A549 (cell line): ENCODE measurements around the gene AURKB. TPM values are rescaled to one million over a fixed set of nuclear protein-coding genes. Genes with fewer than 3 reads are reported as not detected.
A peak's percentile ranks its signal among the peaks of the same experiment; 100 is the strongest.

Experiments
- ATAC-seq, 2 experiments: fragments of 200-7000 bp in 1 of 2; fragments of >200 bp in 1 of 2; cut with Nextera tagmentation in 1 of 2; cut with Tn5 transposase in 1 of 2; 3 replicates each; pipeline versions ENCODE4 v1.8.0 to v1.9.1; 2018 to 2020; ENCODE audit warnings: mild to moderate bottlenecking in 1 of 2, moderate library complexity in 1 of 2
- CTCF ChIA-PET: fragments of 300-600 bp; sonication (Branson Sonifier 250); formaldehyde crosslinking; extraction: SDS; loops from one replicate; lab custom pipeline; 2021; ENCODE audit warnings: antibody characterized with exemption, inconsistent platforms; lab: Yijun Ruan, JAX
- POLR2A ChIA-PET: fragments of 350-600 bp; formaldehyde crosslinking; extraction: SDS; loops from one replicate; lab custom pipeline; 2021; ENCODE audit warnings: antibody characterized with exemption, inconsistent platforms; lab: Yijun Ruan, JAX
- DNase-seq, 2 experiments: peaks; one replicate each; pipeline versions ENCODE4 v3.0.0 to v3.0.0-alpha.2; 2011 to 2016; ENCODE audit warnings: low read depth in 1 of 2, low spot score in 1 of 2
- FAIRE-seq: peaks from 2 replicates; lab custom pipeline; 2011; peaks lifted over from hg19 to GRCh38; lab: Jason Lieb, UNC
- H3K27ac ChIP-seq, 2 experiments: fragments of >200 bp; sonication (Bioruptor Twin); formaldehyde crosslinking; 3 replicates each; pipeline ENCODE4 v1.5.1; 2016 to 2017
- H3K4me1 ChIP-seq: fragments of >200 bp; sonication (Bioruptor Twin); formaldehyde crosslinking; 3 replicates; pipeline ENCODE4 v1.6.1; 2016
- H3K4me2 ChIP-seq: fragments of >200 bp; sonication (Bioruptor Twin); formaldehyde crosslinking; 3 replicates; pipeline ENCODE4 v1.6.1; 2016
- H3K4me3 ChIP-seq: fragments of >200 bp; sonication (Bioruptor Twin); formaldehyde crosslinking; 3 replicates; pipeline ENCODE4 v1.5.1; 2016
- H3K9me3 ChIP-seq: fragments of >200 bp; sonication (Bioruptor Twin); formaldehyde crosslinking; 3 replicates; pipeline ENCODE4 v1.6.1; 2016
- CBX8 ChIP-seq: fragments of 200-600 bp; sonication (generic); IDR thresholded peaks from 2 replicates; pipeline ENCODE4 v1.6.1; 2016
- CHD2 ChIP-seq: fragments of 150-350 bp; IDR thresholded peaks from 2 replicates; pipeline ENCODE4 v1.6.1; 2014; ENCODE audit warnings: low read length; ENCODE audit not compliant: partially characterized antibody
- ESRRA ChIP-seq: fragments of 150-350 bp; IDR thresholded peaks from 2 replicates; pipeline ENCODE4 v1.6.1; 2014; ENCODE audit warnings: mild to moderate bottlenecking, low read length, borderline replicate concordance
- GATA3 ChIP-seq: IDR thresholded peaks from 2 replicates; pipeline ENCODE4 v1.6.1; 2012; ENCODE audit warnings: borderline replicate concordance
- HEYL ChIP-seq: fragments of 250-450 bp; sonication (Bioruptor Pico); IDR thresholded peaks from 2 replicates; pipeline ENCODE4 v1.8.0; 2021; ENCODE audit warnings: mild to moderate bottlenecking, moderate library complexity
- HOXA7 ChIP-seq: fragments of 250-450 bp; sonication (Bioruptor Pico); IDR thresholded peaks from 2 replicates; pipeline ENCODE4 v1.5.0; 2020; ENCODE audit warnings: mild to moderate bottlenecking, moderate library complexity
- HOXB13 ChIP-seq: fragments of 250-450 bp; sonication (Bioruptor Pico); IDR thresholded peaks from 2 replicates; pipeline ENCODE4 v1.5.0; 2020; ENCODE audit warnings: low read depth, mild to moderate bottlenecking, moderate library complexity
- JUN ChIP-seq, 2 experiments: fragments of >200 bp; sonication (Bioruptor Twin); formaldehyde crosslinking; IDR thresholded peaks; 2 replicates in 1 of 2; 3 replicates in 1 of 2; pipeline ENCODE4 v1.6.1; 2016 to 2017
- KDM5A ChIP-seq: fragments of 200-600 bp; sonication (generic); IDR thresholded peaks from 2 replicates; pipeline ENCODE4 v1.6.1; 2016; ENCODE audit warnings: antibody characterized with exemption, mild to moderate bottlenecking
- MAFK ChIP-seq: fragments of 450-650 bp; IDR thresholded peaks from 2 replicates; pipeline ENCODE4 v1.6.1; 2014; ENCODE audit not compliant: partially characterized antibody
- PHF8 ChIP-seq: fragments of 200-600 bp; sonication (generic); IDR thresholded peaks from 2 replicates; pipeline ENCODE4 v1.6.1; 2016; ENCODE audit warnings: low read depth, mild to moderate bottlenecking, antibody characterized with exemption, moderate library complexity, borderline replicate concordance
- POLR2A ChIP-seq: IDR thresholded peaks from 2 replicates; pipeline ENCODE4 v1.6.1; 2012; ENCODE audit warnings: mild to moderate bottlenecking, low read length
- RAD21 ChIP-seq, 2 experiments: fragments of >200 bp in 1 of 2; sonication (Bioruptor Twin) in 1 of 2; formaldehyde crosslinking in 1 of 2; IDR thresholded peaks in 1 of 2; conservative IDR thresholded peaks in 1 of 2; 2 replicates in 1 of 2; 3 replicates in 1 of 2; pipeline ENCODE4 v1.6.1; 2012 to 2018; ENCODE audit warnings: inconsistent platforms in 1 of 2
- RFX5 ChIP-seq: fragments of 450-650 bp; IDR thresholded peaks from 2 replicates; pipeline ENCODE4 v1.7.1; 2014; ENCODE audit warnings: antibody characterized with exemption, mild to moderate bottlenecking, moderate library complexity
- TFCP2L1 ChIP-seq: fragments of 250-450 bp; sonication (Bioruptor Pico); IDR thresholded peaks from 2 replicates; pipeline ENCODE4 v1.5.0; 2021; ENCODE audit warnings: mild to moderate bottlenecking
- WGBS: methylation state at CpG from one replicate; pipeline ENCODE4 v1.1.6; 2017; ENCODE audit errors: missing lambda C conversion rate; 5-methylcytosine and 5-hydroxymethylcytosine counted together
- polyA plus RNA-seq, 4 experiments: library from polyadenylated mRNA; depleted of rRNA in 3 of 4; stranded (reverse); fragments of >200 nt; fragmentation: RNase III in 1 of 4; extraction: RNeasy Plus Mini Kit Qiagen cat#74134 plus additional on column Dnase treatment in 1 of 4; gene quantifications; 2 replicates in 3 of 4; 3 replicates in 1 of 4; pipeline ENCODE4 v1.2.3, GENCODE V29; 2011 to 2017
- TF ChIP-seq, protein P1 (sequence below): fragments of >200 bp; sonication (Bioruptor Twin); formaldehyde crosslinking; IDR thresholded peaks from 3 replicates; pipeline ENCODE4 v1.6.1; 2016
- TF ChIP-seq, protein P2 (sequence below): fragments of 450-650 bp; IDR thresholded peaks from 2 replicates; pipeline ENCODE4 v1.6.1; 2014; ENCODE audit warnings: antibody characterized with exemption
- TF ChIP-seq, protein P3 (sequence below): IDR thresholded peaks from 2 replicates; pipeline ENCODE4 v1.6.1; 2012
- TF ChIP-seq, protein P4 (sequence below): fragments of >200 bp; sonication (Bioruptor Twin); formaldehyde crosslinking; IDR thresholded peaks from 2 replicates; pipeline ENCODE4 v1.6.1; 2016
- TF ChIP-seq, protein P5 (sequence below): IDR thresholded peaks from 2 replicates; pipeline ENCODE4 v1.6.1; 2012; ENCODE audit warnings: low read depth, borderline replicate concordance
- TF ChIP-seq, protein P6 (sequence below): fragments of 200-600 bp; sonication (generic); IDR thresholded peaks from 2 replicates; pipeline ENCODE4 v1.6.1; 2016; ENCODE audit warnings: antibody characterized with exemption, mild to moderate bottlenecking, moderate library complexity
- TF ChIP-seq, protein P7 (sequence below): IDR thresholded peaks from 2 replicates; pipeline ENCODE4 v1.6.1; 2012

Gene AURKB
- polyA plus RNA-seq, 2 of the 4 experiments (the other 2 are of a cell fraction) = 51.0 to 130 TPM

DNA sequence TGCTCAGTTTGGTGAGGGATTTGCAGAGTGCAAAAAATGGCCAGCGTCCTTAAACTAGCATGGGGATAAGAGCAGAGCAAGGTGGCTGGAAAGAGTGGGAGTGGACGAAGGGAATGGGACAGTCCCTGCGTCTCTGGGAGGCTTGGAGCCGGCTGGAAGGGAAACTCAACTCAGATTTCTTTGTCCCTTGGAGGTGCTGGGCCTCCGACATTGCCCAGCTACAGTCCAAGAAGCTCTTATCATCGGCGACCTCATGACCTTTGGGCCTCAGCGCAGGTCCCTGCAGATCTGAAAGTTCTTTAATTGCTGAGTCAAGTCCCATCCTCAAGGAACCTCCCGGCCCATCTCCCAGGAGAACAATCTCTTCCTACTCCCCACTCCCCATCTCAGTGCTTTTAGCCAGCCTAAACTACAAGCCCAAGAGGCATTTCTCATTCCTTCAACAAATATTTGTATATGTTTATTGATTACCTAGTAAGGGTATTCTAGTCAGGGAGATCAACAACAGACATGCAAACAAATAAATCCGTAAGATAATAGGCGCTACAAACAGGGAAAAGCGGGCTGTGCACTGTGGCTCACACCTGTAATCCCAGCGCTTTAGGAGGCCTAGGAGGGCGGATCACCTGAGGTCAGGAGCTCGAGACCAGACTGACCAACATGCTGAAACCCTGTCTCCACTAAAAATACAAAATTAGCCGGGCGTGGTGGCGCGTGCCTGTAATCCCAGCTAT lies 33.2 kb downstream of the AURKB start:
- H3K27ac ChIP-seq = peak overlapping the region; percentile 91 to 95

DNA sequence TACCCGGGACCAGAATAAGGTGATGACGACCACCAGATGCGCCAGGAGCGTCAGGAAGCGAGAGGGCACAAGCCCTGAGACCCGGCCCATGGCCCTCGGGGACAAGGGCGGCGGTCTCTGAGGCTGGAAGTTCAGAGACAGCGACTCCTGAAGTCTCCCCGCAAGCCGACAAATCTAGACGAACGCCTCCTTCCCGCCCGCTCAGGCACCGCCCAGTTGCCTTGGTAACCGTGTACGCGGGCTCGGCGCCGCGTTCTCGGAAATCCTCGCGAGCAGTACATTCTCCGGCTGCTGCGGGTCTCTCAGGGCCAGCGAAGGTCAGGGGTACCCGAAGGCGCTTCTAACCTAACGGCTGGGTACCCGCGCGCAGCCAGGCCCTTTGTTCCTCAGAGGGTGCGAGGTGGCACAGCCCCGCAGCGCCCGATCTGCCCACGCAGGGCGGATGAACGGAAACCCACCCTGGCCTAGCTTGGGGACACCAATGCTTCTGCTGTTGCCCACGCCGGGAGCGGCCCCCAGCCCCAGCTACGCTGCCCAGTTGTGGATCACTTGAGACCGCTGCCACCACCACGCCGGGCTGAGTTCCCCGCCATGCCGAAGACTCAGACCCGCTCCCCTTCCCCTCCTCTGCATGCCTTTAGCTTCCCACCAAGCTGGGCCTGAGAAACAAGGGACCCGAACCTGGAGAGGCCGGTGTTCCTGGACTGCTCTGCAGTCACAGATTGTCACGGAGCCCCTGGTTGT lies 34.0 kb downstream of the AURKB start, which contains the start of gene TMEM107:
Gene TMEM107 (minus strand): TSS at position 184 of the 744 bp plus-strand sequence. CDS start 94 bp downstream, at position 90.
- Histone ChIP-seq H3K4me2 (peak within 1 kb of the TSS; percentile 98), H3K9me3 (no peaks in the 10 kb centered on the region), H3K27ac (peak within 1 kb of the TSS; percentile 91 to 95), H3K4me3 (peak within 1 kb of the TSS; percentile 55), H3K4me1 (peaks cover 34% of the 10 kb centered on the region)
- ChIA-PET POLR2A (interaction anchor here (0.6 to 1.6 kb wide), 8 partner anchors 10 to 57 kb away, joined by 3 to 8 read pairs (median 5); partner anchors contain the start of gene BORCS6), CTCF (interaction anchor here (0.8 to 2.0 kb wide), 7 partner anchors 10 to 55 kb away, joined by 3 to 14 read pairs (median 4); no protein-coding TSS in a partner anchor)
- FAIRE-seq (no peak), ATAC-seq (peak; percentile 67 to 83), DNase-seq (peak; percentile 89 to 92)
- WGBS = 3% methylated on average over 38 of the region's 56 CpGs
- TF ChIP-seq GATA3 (no peak; the same call in 1 of the 2 replicates), RAD21 (conservative IDR thresholded peaks at IDR 0.05 in 1 of 2, IDR thresholded peaks at IDR 0.05 in 1 of 2) (no peak), ESRRA (no peak), JUN (IDR thresholded peaks at IDR 0.05) (peak; percentile 46 to 77; a peak in 3 of 5 replicates), HOXB13 (CRISPR knock-in tag) (peak; percentile 50; the same call in 1 of the 2 replicates), KDM5A (no peak), CHD2 (peak; percentile 89), POLR2A (peak; percentile 55; the same call in 1 of the 2 replicates), HEYL (no peak), MAFK (no peak), RFX5 (0 out of 2 replicates have a peak, but pooled peaks have one; percentile 54), PHF8 (0 out of 2 replicates have a peak, but pooled peaks have one; percentile 27), TFCP2L1 (CRISPR knock-in tag) (peak; percentile 80)
- TF ChIP-seq, protein P1, sequence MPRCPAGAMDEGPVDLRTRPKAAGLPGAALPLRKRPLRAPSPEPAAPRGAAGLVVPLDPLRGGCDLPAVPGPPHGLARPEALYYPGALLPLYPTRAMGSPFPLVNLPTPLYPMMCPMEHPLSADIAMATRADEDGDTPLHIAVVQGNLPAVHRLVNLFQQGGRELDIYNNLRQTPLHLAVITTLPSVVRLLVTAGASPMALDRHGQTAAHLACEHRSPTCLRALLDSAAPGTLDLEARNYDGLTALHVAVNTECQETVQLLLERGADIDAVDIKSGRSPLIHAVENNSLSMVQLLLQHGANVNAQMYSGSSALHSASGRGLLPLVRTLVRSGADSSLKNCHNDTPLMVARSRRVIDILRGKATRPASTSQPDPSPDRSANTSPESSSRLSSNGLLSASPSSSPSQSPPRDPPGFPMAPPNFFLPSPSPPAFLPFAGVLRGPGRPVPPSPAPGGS = peak; percentile 85; the same call in 2 of the 3 replicates
- TF ChIP-seq, protein P2, sequence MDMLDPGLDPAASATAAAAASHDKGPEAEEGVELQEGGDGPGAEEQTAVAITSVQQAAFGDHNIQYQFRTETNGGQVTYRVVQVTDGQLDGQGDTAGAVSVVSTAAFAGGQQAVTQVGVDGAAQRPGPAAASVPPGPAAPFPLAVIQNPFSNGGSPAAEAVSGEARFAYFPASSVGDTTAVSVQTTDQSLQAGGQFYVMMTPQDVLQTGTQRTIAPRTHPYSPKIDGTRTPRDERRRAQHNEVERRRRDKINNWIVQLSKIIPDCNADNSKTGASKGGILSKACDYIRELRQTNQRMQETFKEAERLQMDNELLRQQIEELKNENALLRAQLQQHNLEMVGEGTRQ = no peak
- TF ChIP-seq, protein P3, sequence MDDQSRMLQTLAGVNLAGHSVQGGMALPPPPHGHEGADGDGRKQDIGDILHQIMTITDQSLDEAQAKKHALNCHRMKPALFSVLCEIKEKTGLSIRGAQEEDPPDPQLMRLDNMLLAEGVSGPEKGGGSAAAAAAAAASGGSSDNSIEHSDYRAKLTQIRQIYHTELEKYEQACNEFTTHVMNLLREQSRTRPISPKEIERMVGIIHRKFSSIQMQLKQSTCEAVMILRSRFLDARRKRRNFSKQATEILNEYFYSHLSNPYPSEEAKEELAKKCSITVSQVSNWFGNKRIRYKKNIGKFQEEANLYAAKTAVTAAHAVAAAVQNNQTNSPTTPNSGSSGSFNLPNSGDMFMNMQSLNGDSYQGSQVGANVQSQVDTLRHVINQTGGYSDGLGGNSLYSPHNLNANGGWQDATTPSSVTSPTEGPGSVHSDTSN = no peak
- TF ChIP-seq, protein P4, sequence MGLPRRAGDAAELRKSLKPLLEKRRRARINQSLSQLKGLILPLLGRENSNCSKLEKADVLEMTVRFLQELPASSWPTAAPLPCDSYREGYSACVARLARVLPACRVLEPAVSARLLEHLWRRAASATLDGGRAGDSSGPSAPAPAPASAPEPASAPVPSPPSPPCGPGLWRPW = no peak
- TF ChIP-seq, protein P5, sequence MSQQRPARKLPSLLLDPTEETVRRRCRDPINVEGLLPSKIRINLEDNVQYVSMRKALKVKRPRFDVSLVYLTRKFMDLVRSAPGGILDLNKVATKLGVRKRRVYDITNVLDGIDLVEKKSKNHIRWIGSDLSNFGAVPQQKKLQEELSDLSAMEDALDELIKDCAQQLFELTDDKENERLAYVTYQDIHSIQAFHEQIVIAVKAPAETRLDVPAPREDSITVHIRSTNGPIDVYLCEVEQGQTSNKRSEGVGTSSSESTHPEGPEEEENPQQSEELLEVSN = peak; percentile 62
- TF ChIP-seq, protein P6, sequence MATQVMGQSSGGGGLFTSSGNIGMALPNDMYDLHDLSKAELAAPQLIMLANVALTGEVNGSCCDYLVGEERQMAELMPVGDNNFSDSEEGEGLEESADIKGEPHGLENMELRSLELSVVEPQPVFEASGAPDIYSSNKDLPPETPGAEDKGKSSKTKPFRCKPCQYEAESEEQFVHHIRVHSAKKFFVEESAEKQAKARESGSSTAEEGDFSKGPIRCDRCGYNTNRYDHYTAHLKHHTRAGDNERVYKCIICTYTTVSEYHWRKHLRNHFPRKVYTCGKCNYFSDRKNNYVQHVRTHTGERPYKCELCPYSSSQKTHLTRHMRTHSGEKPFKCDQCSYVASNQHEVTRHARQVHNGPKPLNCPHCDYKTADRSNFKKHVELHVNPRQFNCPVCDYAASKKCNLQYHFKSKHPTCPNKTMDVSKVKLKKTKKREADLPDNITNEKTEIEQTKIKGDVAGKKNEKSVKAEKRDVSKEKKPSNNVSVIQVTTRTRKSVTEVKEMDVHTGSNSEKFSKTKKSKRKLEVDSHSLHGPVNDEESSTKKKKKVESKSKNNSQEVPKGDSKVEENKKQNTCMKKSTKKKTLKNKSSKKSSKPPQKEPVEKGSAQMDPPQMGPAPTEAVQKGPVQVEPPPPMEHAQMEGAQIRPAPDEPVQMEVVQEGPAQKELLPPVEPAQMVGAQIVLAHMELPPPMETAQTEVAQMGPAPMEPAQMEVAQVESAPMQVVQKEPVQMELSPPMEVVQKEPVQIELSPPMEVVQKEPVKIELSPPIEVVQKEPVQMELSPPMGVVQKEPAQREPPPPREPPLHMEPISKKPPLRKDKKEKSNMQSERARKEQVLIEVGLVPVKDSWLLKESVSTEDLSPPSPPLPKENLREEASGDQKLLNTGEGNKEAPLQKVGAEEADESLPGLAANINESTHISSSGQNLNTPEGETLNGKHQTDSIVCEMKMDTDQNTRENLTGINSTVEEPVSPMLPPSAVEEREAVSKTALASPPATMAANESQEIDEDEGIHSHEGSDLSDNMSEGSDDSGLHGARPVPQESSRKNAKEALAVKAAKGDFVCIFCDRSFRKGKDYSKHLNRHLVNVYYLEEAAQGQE = peak; percentile 86
- TF ChIP-seq, protein P7, sequence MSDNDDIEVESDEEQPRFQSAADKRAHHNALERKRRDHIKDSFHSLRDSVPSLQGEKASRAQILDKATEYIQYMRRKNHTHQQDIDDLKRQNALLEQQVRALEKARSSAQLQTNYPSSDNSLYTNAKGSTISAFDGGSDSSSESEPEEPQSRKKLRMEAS = peak; percentile 77

More for the DNA sequence above, 33.2 kb downstream of the AURKB start:
- H3K4me2 ChIP-seq = peak overlapping the region; percentile 98
- TF ChIP-seq HOXA7 (CRISPR knock-in tag) = no peak
- TF ChIP-seq CBX8 = no peak
- TF ChIP-seq MAFK = peak; percentile 39
- TF ChIP-seq, all 56 proteins: peak for 1
- Histone ChIP-seq H3K9me3 (no peaks in the 10 kb centered on the region), H3K4me1 (peaks cover 34% of the 10 kb centered on the region), H3K4me3 (peak overlapping the region; percentile 55)
- CTCF ChIA-PET = interaction anchor here (0.6 to 2.0 kb wide), 8 partner anchors 9 to 560 kb away, joined by 3 to 14 read pairs (median 3); no protein-coding TSS in a partner anchor
- POLR2A ChIA-PET = interaction anchor here (0.6 to 1.6 kb wide), 8 partner anchors 9 to 58 kb away, joined by 3 to 8 read pairs (median 5); partner anchors contain the start of gene BORCS6
- no peak for DNase-seq
- no peak; a peak in 1 of 6 replicates for ATAC-seq
- WGBS = 63% methylated on average over 19 of the region's 19 CpGs
- no peak for FAIRE-seq
